GM23248 (cell line): ENCODE measurements around the gene HIF1A.

Source experiments
- EZH2 ChIP-seq: fragments of 200-600 bp; sonication (generic); IDR thresholded peaks from 2 replicates; pipeline ENCODE4 v1.6.1; 2018; ENCODE audit warnings: antibody characterized with exemption, mild to moderate bottlenecking; ENCODE audit not compliant: insufficient read depth, poor library complexity, severe bottlenecking
- EZH2phosphoT487 ChIP-seq: fragments of 200-600 bp; sonication (generic); IDR thresholded peaks from 2 replicates; pipeline ENCODE4 v1.6.1; 2018; ENCODE audit warnings: antibody characterized with exemption, moderate library complexity, mild to moderate bottlenecking, low read depth; ENCODE audit not compliant: insufficient read depth

- TF ChIP-seq EZH2phosphoT487 (no peak), EZH2 (no peak)
Observed at GRCh38 chr14:61699027-61699426, 3.7 kb downstream of the HIF1A start.
